Liver (tissue), 9 donors: ENCODE results near the gene ANTXR1. TPM values are rescaled to one million over a fixed set of nuclear protein-coding genes. Genes with fewer than 3 reads are reported as not detected.

ENCODE experiments used
- DNase-seq: peaks from one replicate; pipeline ENCODE4 v3.0.0-alpha.2; 2017; ENCODE audit warnings: low spot score
- H3K27ac ChIP-seq, 2 donors: one replicate each; pipeline ENCODE4 v1.7.0; 2013; ENCODE audit warnings: inconsistent platforms in 2 of 2, low read length in 2 of 2, control low read depth in 1 of 2, low read depth in 1 of 2, mild to moderate bottlenecking in 1 of 2
- H3K27me3 ChIP-seq, 4 donors: one replicate each; pipeline versions ENCODE4 v1.6.1 to v1.7.0; 2013; ENCODE audit warnings: low read length in 3 of 4, inconsistent platforms in 1 of 4, mild to moderate bottlenecking in 1 of 4, moderate library complexity in 1 of 4; ENCODE audit not compliant: control insufficient read depth in 4 of 4, insufficient read depth in 4 of 4
- H3K36me3 ChIP-seq, 4 donors: one replicate each; pipeline versions ENCODE4 v1.6.1 to v1.7.0; 2013; ENCODE audit warnings: low read length in 3 of 4, mild to moderate bottlenecking in 3 of 4, low read depth in 1 of 4, moderate library complexity in 1 of 4; ENCODE audit not compliant: control insufficient read depth in 4 of 4, insufficient read depth in 3 of 4
- H3K4me1 ChIP-seq, 4 donors: one replicate each; pipeline versions ENCODE4 v1.6.1 to v1.7.0; 2013; ENCODE audit warnings: low read length in 3 of 4, mild to moderate bottlenecking in 3 of 4, moderate library complexity in 1 of 4; ENCODE audit not compliant: control insufficient read depth in 4 of 4, insufficient read depth in 4 of 4
- H3K4me3 ChIP-seq, 3 donors: one replicate each; pipeline versions ENCODE4 v1.6.1 to v1.7.0; 2013; ENCODE audit warnings: low read length in 3 of 3, control low read depth in 1 of 3, low read depth in 1 of 3, mild to moderate bottlenecking in 1 of 3
- H3K9ac ChIP-seq, 2 donors: one replicate each; pipeline ENCODE4 v1.7.0; 2013; ENCODE audit warnings: low read length in 2 of 2, mild to moderate bottlenecking in 2 of 2, moderate library complexity in 2 of 2, control low read depth in 1 of 2, low read depth in 1 of 2
- H3K9me3 ChIP-seq, 4 donors: one replicate each; pipeline versions ENCODE4 v1.6.1 to v1.7.0; 2013; ENCODE audit warnings: low read length in 3 of 4; ENCODE audit not compliant: control insufficient read depth in 4 of 4
- ATF3 ChIP-seq: IDR thresholded peaks from 2 replicates; pipeline ENCODE4 v1.6.1; 2016; ENCODE audit warnings: antibody characterized with exemption
- CTCF ChIP-seq: fragments of 150-350 bp; IDR thresholded peaks from 2 replicates; pipeline ENCODE4 v1.5.1; 2017; ENCODE audit warnings: improper control_type of control experiment, low read depth, low read length; ENCODE audit not compliant: missing input control
- EGR1 ChIP-seq, 2 donors: IDR thresholded peaks; 2 replicates each; pipeline ENCODE4 v1.6.1; 2016 to 2018; ENCODE audit warnings: antibody characterized with exemption in 2 of 2, low read depth in 2 of 2
- FOXA2 ChIP-seq: IDR thresholded peaks from 2 replicates; pipeline ENCODE4 v1.6.1; 2016; ENCODE audit warnings: antibody characterized with exemption
- GABPA ChIP-seq, 2 donors: IDR thresholded peaks in 1 of 2; conservative IDR thresholded peaks in 1 of 2; 2 replicates each; pipeline ENCODE4 v1.6.1; 2016; ENCODE audit warnings: antibody characterized with exemption in 2 of 2, mild to moderate bottlenecking in 1 of 2, moderate library complexity in 1 of 2
- HNF4A ChIP-seq, 2 donors: conservative IDR thresholded peaks; 2 replicates each; pipeline ENCODE4 v1.6.1; 2016; ENCODE audit warnings: antibody characterized with exemption in 2 of 2, mild to moderate bottlenecking in 2 of 2
- HNF4G ChIP-seq: IDR thresholded peaks from 2 replicates; pipeline ENCODE4 v1.6.1; 2016; ENCODE audit warnings: antibody characterized with exemption
- JUND ChIP-seq, 2 donors: IDR thresholded peaks; 2 replicates each; pipeline ENCODE4 v1.6.1; 2016; ENCODE audit warnings: antibody characterized with exemption in 2 of 2
- NR2F2 ChIP-seq: IDR thresholded peaks from 2 replicates; pipeline ENCODE4 v1.6.1; 2016; ENCODE audit warnings: antibody characterized with exemption
- RAD21 ChIP-seq, 2 donors: IDR thresholded peaks; 2 replicates each; pipeline ENCODE4 v1.6.1; 2016; ENCODE audit warnings: antibody characterized with exemption in 2 of 2, mild to moderate bottlenecking in 2 of 2
- REST ChIP-seq: IDR thresholded peaks from 2 replicates; pipeline ENCODE4 v1.6.1; 2016; ENCODE audit warnings: antibody characterized with exemption, mild to moderate bottlenecking
- SP1 ChIP-seq: IDR thresholded peaks from 2 replicates; pipeline ENCODE4 v1.6.1; 2018; ENCODE audit warnings: antibody characterized with exemption, mild to moderate bottlenecking
- TAF1 ChIP-seq: conservative IDR thresholded peaks from 2 replicates; pipeline ENCODE4 v1.6.1; 2016; ENCODE audit warnings: antibody characterized with exemption, mild to moderate bottlenecking
- YY1 ChIP-seq: IDR thresholded peaks from 2 replicates; pipeline ENCODE4 v1.6.1; 2016; ENCODE audit warnings: antibody characterized with exemption, mild to moderate bottlenecking
- ZBTB33 ChIP-seq: IDR thresholded peaks from 2 replicates; pipeline ENCODE4 v1.6.1; 2016; ENCODE audit warnings: antibody characterized with exemption
- WGBS: extraction: QIAGEN DNeasy Blood & Tissue Kit; methylation state at CpG from one replicate; pipeline ENCODE4 v1.1.7; 2013; 5-methylcytosine and 5-hydroxymethylcytosine counted together
- polyA plus RNA-seq, 2 donors: library from polyadenylated mRNA; stranded (reverse) in 1 of 2; unstranded in 1 of 2; fragments of 200-250 nt in 1 of 2; fragments of >200 nt in 1 of 2; fragmentation: Nextera tagmentation in 1 of 2; extraction: Ambion mirVana in 1 of 2; gene quantifications; one replicate each; pipeline versions ENCODE4 v1.2.1 to v1.2.3, GENCODE V29; 2013 to 2015
- total RNA-seq, 2 donors: library from RNA; depleted of rRNA; stranded (reverse); fragments of >200 nt; gene quantifications; one replicate each; pipeline ENCODE4 v1.2.3, GENCODE V29; 2014
- donor health status: healthy.
- donor health status: healthy.
- donor health status: healthy.
- donor health status: healthy.
- donor health status: healthy.

The ANTXR1 gene
- total and polyA plus RNA-seq, 4 donors, result 0.60 to 3.6 (median 1.8) TPM

- no peaks in the 10 kb centered on the region for H3K27me3 ChIP-seq
- H3K4me1 ChIP-seq, result peaks cover 0 to 6% (median 5%) of the 10 kb centered on the region in 4 donors
- H3K9ac ChIP-seq, result no peak overlapping the region
- no peaks in the 10 kb centered on the region for H3K36me3 ChIP-seq
- no peak overlapping the region for H3K4me3 ChIP-seq
- H3K27ac ChIP-seq, result no peak overlapping the region
- no peak for DNase-seq
- WGBS, result 91% methylated on average over 2 of the region's 2 CpGs
- no peak for TF ChIP-seq ZBTB33
- no peak for TF ChIP-seq FOXA2
- no peak for TF ChIP-seq EGR1 (IDR thresholded peaks at IDR 0.05; ENCODE audit: low read depth in 2 of 2)
- no peak for TF ChIP-seq HNF4A (conservative IDR thresholded peaks at IDR 0.05)
- no peak for TF ChIP-seq GABPA (IDR thresholded peaks at IDR 0.05 in 1 of 2, conservative IDR thresholded peaks at IDR 0.05 in 1 of 2)
- no peak for TF ChIP-seq HNF4G
- TF ChIP-seq ATF3, result no peak
- TF ChIP-seq RAD21 (IDR thresholded peaks at IDR 0.05), result no peak
- no peak for TF ChIP-seq NR2F2
- TF ChIP-seq YY1, result no peak
- no peak for TF ChIP-seq JUND (IDR thresholded peaks at IDR 0.05)
- TF ChIP-seq CTCF, result no peak
- TF ChIP-seq TAF1, result no peak
- TF ChIP-seq SP1, result no peak
- TF ChIP-seq REST, result no peak
- no peaks in the 10 kb centered on the region for H3K9me3 ChIP-seq
Observed at GRCh38 chr2:69067026-69067630, 54.1 kb downstream of the ANTXR1 start.

GRCh38 chr2:69067866-69068265, 54.9 kb downstream of the ANTXR1 start:
- Histone ChIP-seq H3K4me1 (no peaks in the 10 kb centered on the region), H3K27ac (no peak overlapping the region), H3K4me3 (no peak overlapping the region), H3K9ac (no peak overlapping the region), H3K36me3 (no peaks in the 10 kb centered on the region), H3K27me3 (no peaks in the 10 kb centered on the region), H3K9me3 (no peaks in the 10 kb centered on the region)
- DNase-seq, result no peak
- no peak for TF ChIP-seq RAD21 (IDR thresholded peaks at IDR 0.05)
- no peak for TF ChIP-seq FOXA2
- no peak for TF ChIP-seq YY1
- no peak for TF ChIP-seq HNF4A (conservative IDR thresholded peaks at IDR 0.05)
- no peak for TF ChIP-seq TAF1
- TF ChIP-seq JUND (IDR thresholded peaks at IDR 0.05), result no peak
- no peak for TF ChIP-seq HNF4G
